Mesenteric fat pad (tissue), 1 donor: ENCODE data around the gene OPTC. TPM values are rescaled to one million over a fixed set of nuclear protein-coding genes. Genes with fewer than 3 reads are reported as not detected.

Experiments
- DNase-seq: peaks from one replicate; pipeline ENCODE4 v3.0.0-alpha.2; 2020; ENCODE audit warnings: low spot score
- total RNA-seq: library from RNA; stranded (reverse); fragmentation: NEBNext Ultra II Directional; extraction: Animal tissue kit (Norgen Biotek cat#: 25700); gene quantifications from one replicate; pipeline ENCODE4 v1.2.1, GENCODE V29; 2021
- donor health status: DM: yes; HTN: yes; CAD: no.

The OPTC gene
- total RNA-seq, 1 donor from 2014 or later, result not detected

GRCh38 chr1:203556047-203556851, 62.3 kb downstream of the OPTC start:
- DNase-seq, result no peak

GRCh38 chr1:203557390-203557789, 63.4 kb downstream of the OPTC start:
- no peak for DNase-seq

GRCh38 chr1:203558064-203558760, 64.3 kb downstream of the OPTC start:
- no peak for DNase-seq

Other genes with a start within 250 kb of the OPTC start
- gene BTG2, start 188.6 kb upstream of the OPTC start, total RNA-seq, result 178 TPM
- 95.2 TPM for gene FMOD, start 143.0 kb upstream of the OPTC start, total RNA-seq
- gene PRELP, start 18.3 kb upstream of the OPTC start, total RNA-seq, result 80.0 TPM
- 122 TPM for gene ATP2B4, start 132.7 kb downstream of the OPTC start, total RNA-seq